Measurements from ENCODE around the gene GPR108.
"Not testable (repeated sequence)": the region's sequence is repeated elsewhere in the genome, so short reads cannot be mapped to it uniquely, and the experiment has no call there.

GPR108 gene

DNA sequence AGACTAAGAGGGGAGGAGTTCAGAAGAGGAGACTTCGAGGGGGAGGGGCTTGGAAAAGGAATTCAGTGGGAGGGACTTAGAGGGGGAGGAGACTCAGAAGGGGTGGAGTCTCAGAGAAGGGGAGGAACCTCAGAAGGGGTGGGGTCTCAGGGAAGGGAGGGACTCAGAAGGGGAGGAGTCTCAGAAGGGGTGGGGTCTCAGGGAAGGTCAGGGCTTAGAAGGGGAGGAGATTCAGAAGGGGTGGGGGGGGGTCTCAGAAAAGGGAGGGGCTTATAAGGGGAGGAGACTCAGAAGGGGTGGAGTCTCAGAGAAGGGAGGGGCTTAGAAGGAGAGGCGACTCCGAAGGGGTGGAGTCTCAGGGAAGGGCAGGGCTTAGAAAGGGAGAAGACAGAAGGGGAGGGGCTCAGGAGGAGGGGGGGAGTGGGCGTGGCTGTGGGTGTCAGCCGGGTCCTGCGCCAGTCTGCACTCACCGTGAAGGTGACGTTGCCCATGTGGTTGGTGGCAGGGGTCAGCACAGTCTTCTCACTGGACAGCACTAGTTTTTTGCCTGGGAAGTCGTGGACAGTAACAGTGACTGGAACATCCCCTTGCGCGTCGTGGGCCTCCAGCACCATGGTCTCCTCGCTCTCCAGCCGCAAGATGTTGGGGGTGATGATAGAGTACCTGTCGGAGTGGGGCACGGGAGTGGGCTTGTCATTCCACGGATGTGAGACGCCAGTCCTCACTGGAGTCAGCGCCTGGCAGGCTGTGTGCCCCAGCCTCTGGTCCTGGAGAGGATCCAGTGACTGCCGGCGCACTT, 18.4 kb downstream of the GPR108 start:
- peak; percentile 23 for DNase-seq

DNA sequence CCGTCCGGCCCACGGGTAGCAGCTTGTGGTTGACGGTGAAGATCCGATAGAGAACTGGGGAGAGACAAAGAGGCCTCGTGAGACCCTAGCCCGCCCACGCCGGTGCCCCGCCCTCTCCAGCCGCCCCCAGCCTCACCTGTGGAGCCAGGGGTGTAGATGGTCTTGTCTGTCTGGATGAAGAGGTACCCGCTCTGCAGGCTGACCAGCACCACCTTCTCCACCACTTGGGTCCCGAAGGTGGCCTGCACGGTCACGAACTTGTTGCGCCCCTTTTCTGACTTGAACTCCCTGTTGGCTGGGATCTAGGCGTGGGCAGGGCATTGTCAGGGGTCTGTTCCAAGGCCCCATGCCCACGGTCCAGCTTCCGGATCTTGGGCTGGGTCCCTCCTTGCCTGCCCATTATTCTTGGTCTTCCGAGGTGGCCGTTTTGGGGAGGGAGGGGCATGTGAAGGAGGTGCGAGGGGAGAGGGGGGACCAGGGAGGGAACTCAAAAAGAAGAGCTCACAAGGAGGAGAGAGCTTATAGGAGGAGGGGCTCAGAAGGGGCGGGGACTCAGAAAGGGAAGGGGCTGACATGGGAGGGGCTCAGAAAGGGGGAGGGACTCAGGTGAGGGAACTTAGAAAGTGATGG, 19.2 kb downstream of the GPR108 start:
- no peak for DNase-seq

DNA sequence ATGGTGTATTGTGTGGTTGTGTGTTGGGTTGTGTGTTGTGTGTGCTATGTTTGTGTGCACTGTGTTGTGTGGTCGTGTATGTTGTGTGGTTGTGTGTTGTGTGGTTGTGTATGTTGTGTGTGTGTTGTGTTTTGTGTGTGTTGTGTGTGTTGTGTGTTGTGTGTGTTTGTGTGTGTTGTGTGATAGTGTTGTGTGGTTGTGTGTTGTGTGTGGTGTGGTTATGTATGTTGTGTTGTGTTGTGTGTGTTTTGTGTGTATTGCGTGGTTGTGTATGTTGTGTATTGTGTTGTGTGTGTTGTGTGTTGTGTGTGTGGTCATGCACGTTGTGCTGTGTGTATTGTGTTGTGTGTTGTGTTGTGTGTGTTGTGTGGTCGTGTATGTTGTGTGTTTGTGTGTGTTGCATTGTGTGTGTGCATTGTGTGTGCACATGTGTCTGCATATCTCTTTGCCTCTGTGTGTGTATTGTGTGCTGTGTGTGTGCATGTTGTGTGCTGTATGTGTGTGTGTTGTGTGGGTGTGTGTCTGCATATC, 19.9 kb downstream of the GPR108 start:
- no peak for DNase-seq

DNA sequence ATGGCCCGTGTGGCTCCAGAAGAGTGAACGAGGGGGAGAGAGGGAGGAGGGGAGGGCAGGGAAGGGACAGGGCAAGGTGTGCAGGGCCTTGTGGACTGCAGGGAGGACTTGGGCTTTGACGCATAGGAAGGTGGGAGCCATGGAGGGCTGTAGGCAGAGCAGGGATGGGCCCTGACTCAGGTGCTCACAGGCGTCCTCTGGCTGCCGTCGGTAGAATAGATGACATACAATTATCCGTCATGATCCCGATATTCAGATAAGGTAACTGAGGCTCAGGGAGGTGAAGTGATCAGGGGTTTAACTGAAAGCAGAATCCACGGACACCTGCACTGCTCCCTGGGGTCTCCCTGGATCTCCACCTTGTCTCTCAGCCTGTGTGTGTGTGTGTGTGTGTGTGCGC, 20.3 kb downstream of the GPR108 start:
- no peak for DNase-seq

DNA sequence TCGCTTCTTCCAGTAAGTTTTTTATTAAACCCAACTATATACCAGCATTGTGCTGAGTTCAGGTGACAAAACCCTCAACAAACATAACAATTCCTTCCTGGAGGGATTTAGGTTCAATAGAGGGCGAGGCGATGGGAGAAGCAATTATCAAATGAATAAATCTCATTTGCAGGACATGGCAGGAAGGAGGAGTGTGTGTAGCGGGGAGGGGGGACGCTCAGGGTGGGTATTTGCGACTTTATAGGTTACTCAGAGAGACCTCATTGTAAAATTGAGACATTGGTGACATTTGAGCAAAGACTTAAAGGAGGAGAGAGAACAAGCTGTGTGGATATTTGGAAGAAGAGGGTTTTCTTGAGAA, 20.8 kb downstream of the GPR108 start:
- DNase-seq = no peak

DNA sequence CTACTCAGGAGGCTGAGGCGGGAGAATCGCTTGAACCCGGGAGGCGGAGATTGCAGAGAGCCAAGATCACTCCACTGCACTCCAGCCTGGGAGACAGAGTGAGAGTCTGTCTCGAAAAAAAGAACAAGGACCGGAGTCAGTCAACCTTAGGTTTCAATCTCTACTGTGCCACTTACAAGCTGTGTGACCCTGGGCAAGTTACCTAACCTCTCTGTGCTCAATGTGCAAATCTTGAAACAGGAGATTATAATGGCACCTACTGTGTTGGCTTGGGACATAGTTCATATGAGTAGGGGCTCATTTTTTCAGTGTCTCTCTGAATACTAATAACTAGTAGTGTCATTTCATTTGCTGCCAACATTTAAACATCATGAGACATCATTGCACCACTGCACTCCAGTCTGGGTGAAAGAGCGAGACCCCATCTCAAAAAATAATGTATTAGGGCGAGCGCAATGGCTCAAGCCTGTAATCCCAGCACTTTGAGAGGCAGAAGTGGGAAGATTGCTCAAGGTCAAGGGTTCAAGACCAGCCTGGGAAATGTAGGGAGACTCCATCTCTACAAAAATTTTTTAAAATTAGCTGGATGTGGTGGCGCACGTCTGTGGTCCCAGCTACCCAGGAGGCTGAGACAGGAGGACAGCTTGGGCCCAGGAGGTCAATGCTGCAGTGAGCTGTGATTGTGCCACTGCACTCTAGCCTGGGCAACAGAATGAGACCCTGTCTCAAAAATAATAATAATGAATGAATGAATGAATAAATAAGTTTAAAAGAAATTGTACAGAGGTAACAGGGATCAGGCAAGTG, 22.4 kb downstream of the GPR108 start:
- DNase-seq = no peak

DNA sequence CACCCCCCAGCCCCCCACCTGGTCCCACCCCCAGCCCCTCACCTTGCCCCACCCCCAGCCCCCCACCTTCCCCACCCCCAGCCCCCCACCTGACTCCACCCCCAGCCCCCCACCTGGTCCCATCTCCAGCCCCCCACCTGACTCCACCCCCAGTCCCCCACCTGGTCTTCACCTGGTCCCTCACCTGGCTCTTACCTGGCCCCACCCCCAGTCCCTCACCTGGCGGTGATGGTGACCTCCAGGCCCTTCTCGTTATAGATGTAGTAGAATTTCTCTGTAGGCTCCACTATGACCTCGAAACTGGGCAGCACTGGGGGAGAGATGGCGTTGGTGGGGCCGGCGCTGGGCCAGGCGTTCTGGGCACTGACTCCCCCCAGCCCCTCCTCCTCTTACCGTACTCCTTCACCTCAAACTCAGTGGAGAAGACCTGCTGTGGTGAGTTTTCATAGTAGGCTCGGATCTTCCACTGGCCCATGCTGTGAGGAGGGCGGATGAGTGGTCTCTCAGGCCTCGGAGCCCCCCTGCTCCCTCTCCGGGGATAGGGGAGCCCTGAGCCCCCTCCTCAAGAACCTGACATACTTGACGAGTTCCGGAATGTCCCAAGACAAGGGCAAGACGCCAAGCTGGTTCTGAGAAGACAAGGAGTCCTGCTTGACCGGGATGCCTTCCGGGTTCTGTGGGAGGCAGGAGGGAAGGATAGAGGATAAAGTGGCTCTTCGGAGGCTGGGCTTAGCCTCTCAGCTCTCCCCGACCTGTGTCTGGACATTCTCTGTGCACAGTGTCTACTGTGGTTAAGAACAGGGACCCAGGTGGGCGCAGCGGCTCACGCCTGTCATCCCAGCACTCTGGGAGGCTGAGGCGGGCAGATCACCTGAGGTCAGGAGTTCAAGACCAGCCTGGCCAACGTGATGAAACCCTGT, 23.3 kb downstream of the GPR108 start:
- no peak for DNase-seq

DNA sequence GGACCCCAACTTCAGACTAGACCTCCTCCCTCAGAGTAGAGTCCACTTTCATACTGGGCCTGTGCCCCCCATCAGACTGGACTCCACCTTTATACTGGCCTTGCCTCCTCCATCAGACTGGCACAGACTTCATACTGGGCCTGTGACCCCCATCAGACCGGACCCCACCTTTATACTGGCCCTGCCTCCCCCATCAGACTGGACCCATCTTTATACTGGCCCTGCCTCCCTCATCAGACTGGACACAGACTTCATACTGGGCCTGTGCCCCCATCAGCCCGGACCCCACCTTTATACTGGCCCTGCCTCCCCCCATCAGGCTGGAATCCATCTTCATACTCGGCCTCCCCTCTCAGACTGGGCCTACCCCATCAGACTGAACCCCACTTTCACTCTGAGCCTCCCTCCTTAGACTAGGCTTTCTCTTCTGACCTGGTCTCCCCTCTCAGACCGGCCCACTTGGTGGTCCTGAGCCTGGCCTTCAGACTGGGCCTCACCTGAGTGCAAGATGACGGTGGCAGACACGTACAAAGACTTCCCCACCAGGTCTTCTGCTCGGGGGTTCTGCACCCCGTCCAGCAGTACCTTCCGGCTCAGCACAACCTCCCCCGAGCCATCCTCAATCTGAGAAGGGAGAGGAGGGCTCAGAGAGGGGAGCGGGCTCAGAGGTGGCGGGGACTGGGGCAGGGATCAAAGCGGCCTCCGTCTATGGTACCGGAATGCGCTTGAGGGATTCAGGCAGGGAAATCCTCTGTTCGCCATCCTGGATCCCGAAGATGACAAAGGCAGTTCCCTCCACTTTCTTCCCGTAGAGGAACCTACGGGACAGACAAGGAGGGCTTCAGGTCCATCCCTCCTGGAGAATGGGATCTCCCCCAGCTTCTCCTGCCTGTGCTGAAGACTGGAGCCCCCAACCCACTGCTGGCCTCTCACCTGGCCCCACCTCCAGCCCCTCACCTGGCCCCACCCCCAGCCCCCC, 24.4 kb downstream of the GPR108 start:
- DNase-seq = no peak

DNA sequence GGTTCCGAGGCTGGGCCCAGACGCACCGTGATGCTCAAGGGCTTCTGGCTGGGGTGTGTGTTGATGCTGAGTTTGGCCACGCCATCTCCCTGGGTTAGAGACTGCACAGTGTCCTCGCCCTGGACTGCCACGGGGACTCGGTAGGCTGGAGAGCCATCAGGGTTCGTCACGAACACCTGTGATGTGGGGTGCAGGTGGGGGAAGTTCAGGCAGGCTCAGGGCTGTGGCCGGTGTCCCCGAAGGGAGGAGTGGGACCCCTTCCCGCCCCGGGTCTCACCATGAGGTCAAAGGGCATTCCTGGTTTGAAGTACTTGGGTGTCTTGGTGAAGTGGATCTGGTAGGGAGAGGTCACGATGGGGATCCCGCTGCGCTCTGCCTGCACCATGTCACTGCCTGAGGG, 25.1 kb downstream of the GPR108 start:
- no peak for DNase-seq

DNA sequence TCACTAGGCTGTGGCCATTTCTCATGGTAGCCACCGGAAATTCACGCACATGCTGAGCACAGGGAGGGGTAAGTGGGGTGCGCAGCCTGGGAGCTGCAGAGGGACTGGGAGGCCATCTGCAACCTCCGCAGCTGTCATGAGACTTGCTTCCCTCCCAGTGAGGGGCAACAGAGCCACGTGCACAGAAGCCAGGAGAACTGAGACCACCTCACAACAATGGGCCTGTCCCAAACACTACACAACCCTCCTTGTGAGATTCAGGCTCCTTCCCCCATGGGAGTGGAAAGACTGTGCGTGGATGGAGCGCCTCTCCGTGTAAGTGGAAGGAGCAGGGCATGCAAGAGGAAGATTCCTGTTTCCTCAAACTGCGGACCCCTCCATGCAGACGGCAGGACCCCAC, 25.8 kb downstream of the GPR108 start:
- no peak for DNase-seq

DNA sequence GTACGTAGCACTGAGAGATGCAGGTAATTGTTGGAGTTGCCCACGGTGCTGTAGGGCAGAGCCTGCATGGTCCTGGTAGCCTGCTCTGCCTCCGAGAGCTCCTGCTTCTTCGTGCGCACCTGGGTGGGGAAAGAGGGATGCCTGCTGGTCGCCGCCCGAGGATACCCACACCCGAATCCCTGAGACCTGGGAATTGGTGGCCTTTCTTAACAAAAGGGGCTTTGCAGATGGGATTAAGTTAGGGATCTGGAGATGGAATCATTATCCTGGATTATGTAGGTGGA, 26.4 kb downstream of the GPR108 start:
- DNase-seq = no peak

DNA sequence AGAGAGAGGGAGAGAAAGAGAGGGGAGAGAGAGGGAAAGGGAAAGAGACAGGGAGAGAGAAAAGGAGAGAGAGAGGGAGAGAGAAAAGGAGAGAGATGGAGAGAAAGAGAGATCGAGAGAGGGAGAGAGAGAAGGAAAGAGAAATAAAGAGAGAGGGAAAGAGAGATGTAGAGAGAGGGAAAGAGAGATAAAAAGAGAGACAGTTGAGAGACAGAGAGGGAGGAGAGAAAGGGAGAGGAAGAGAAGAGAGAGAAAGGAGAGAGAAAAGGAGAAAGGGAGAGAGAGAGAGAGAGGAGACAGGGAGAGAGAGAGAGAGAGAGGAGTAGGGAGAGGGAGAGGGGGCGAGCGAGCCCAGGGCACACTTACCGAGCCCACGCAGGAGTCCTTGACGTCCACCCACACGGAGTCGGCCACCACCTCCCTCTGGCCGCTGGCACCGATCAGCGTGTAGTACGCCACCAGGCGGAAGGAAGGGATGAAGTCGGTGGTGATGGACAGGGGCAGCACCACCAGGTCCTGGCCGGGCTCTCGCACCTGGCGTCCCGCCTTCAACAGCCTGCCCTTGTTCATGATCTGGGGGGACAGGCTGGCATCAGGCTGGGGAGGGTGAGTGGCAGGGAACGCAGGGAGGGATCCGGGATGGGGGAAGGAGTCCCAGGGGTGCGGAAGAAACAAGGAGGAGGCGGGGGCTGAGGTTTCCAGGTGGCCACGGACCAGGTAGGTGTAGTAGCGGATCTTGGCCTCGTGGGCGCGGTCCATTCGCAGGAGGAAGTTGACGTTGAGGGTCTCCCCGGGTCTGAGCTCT, 26.9 kb downstream of the GPR108 start:
- no peak for DNase-seq

DNA sequence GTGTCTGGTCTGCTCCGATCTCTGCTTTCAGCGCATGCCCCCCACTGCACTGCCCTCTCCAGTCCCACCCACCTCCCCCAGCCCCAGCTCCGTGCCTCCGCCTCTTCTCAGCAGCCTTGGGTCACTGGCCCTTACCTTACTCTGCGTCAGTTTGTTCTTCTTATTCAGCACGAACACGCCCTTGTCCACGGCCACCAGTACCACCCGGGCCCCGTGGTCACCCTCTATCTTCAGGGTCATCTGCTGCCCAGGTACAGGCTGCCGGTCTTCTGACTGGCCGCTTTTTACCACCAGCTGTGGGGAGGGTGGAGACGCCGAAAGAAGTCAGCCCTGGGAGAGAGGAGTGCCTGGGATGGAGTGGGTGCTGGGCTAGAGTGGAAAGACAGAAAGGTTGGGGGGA, 27.8 kb downstream of the GPR108 start:
- DNase-seq = no peak

DNA sequence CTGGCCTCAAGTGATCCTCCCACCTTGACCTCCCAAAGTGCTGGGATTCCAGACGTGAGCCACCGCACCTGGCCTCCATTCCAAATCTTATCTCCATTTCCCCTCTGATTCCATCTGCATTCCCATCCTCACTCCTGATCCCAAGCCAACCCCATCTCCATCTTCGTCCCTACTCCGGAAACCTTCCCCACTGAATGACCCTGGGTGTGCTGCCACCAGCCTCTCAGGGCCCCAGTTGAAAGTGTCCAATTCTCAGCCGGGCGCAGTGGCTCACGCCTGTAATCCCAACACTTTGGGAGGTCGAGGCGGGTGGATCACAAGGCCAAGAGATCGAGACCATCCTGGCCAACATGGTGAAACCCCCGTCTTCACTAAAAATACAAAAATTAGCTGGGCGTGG, 28.5 kb downstream of the GPR108 start:
- not testable (repeated sequence) for DNase-seq

DNA sequence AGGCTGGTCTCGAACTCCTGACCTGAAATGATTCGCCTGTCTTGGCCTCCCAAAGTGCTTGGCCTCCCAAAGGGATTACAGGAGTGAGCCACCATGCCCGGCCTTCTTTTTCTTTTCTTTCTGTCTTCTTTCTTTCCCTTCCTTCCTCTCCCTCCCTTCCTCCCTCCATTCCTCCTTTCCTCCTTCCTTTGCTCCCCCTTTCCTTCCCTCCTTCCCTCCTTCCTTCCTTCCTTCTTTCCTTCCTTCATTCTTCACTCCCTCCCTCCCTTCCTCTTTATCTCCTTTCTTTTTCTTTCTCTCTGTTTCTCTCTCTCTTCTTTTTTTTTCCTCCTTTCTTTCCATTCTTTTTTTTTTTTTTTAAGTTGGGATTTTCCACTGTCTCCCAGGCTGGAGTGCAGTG, 29.0 kb downstream of the GPR108 start:
- no peak for DNase-seq

DNA sequence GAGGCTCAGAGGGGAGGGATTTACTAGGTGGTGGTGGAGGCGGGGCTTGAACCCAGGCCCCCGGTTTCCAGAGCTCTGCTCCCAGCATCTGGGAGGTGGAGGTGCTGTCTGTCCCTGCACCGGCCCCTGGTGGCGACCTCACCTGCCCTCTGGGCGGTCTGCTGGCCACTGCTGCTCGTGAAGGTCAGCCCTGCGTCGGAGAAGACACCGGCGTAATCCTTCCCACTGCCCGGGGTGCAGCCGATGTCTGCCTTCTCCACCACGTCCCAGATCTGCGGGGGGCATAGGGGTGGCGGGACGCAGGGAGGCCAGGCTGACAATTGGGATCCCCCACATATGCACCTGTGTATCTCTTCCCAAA, 29.7 kb downstream of the GPR108 start:
- DNase-seq = no peak

DNA sequence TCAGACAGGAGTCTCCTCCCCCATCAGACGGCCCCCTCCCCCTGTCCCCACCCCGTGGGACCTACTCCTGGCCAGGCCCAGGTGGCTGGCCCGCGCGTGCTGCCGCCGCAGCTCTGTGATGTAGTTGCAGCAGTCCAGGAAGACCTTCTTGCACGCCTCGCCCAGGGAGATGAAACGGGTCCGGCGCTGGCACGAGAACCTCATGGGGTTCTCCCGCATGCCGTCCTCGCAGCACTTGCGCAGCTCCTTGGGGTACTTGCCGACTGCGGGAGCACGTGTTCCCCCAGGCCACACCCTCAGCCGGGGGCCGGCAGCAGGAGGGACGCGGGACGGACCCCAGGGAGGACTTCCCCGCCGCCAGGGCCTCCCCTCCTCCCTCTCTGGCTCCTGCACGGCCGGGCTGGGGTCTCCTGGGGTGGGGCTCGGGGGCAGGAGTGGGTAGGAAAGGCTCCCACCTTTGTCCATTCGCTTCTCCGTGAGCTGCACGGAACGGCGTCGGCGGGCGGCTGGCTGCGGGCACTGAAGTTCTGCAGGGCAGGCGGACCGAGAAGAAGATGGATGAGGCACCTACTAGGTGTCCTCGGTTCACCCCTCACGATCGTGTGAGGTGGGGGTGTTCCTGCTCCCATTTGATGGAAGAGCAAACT, 30.2 kb downstream of the GPR108 start:
- DNase-seq = no peak

DNA sequence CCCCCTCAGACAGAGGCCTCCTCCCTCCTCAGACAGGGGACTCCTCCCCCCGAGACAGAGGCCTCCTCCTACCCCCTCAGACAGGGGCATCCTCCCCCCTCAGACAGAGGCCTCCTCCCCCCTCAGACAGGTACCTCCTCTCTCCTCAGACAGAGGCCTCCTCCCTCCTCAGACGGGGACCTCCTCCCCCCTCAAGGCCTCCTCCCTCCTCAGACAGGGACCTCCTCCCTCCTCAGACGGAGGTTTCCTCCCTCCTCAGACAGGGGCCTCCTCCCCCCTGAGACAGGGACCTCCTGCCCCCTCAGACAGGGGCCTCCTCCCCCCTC, 30.8 kb downstream of the GPR108 start:
- DNase-seq = no peak

DNA sequence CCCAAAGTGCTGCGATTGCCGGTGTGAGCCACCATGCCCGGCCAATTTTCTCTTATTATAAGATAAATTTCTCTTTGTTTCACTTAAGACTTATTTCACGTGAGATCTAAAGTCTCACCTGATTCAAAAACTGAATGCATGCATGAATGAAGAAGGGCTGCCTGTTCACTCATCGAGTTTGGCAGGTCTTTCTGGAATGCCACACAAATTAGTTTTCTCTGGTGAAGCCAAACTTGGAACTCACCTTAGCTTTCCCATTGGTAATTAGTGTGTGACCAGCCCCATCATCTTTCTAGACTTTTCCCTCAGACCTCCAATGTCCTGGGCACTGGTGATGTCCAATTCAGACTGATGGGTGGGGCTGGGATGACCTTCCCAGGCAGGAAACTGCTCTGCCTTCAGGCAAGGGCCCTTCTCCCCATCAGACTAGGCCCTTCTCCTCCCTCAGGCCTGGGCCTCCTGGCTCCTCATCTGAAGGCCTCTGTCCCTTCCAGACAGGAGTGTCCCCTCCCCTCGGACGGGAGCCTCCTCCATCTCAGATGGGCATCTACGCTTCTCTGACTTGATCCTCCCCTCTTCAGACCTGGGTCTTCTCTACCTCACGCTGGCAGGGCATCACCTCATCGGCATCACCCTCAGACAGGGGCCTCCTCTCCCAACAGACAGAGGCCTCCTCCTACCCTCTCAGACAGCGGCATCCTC, 31.3 kb downstream of the GPR108 start:
- DNase-seq = no peak
